Stimulated activated CD8-positive, alpha-beta memory T cell treated with anti-CD3 and anti-CD28 coated beads, Interleukin-4, amount 100 ng/mL, for 4 hours (primary cell): ENCODE data around the gene CUEDC1.
"Not testable (repeated sequence)": the region's sequence is repeated elsewhere in the genome, so short reads cannot be mapped to it uniquely, and the experiment has no call there.

ENCODE experiments used
- DNase-seq, 2 donors: peaks; one replicate each; pipeline ENCODE4 v3.0.0-alpha.2; 2020; ENCODE audit warnings: low read depth in 2 of 2, low spot score in 1 of 2

Gene CUEDC1

GRCh38 chr17:57940653-57941329 lies 14.4 kb downstream of the CUEDC1 start:
- no peak for DNase-seq

- DNase-seq = no peak
Measured at GRCh38 chr17:57940231-57940630, 15.0 kb downstream of the CUEDC1 start.

GRCh38 chr17:57939797-57940196 lies 15.4 kb downstream of the CUEDC1 start:
- no peak for DNase-seq

GRCh38 chr17:57938061-57938502 lies 17.1 kb downstream of the CUEDC1 start:
- no peak for DNase-seq

GRCh38 chr17:57937492-57937891 lies 17.7 kb downstream of the CUEDC1 start:
- no peak for DNase-seq

GRCh38 chr17:57935833-57936807 lies 19.1 kb downstream of the CUEDC1 start:
- no peak for DNase-seq

GRCh38 chr17:57931488-57932137 lies 23.6 kb downstream of the CUEDC1 start:
- DNase-seq = no peak

- no peak for DNase-seq
Measured at GRCh38 chr17:57930239-57930638, 25.0 kb downstream of the CUEDC1 start.

- no peak for DNase-seq
Measured at GRCh38 chr17:57929386-57929785, 25.8 kb downstream of the CUEDC1 start.

- no peak for DNase-seq
Measured at GRCh38 chr17:57928928-57929327, 26.3 kb downstream of the CUEDC1 start.

- no peak for DNase-seq
Measured at GRCh38 chr17:57927048-57927723, 28.0 kb downstream of the CUEDC1 start.

GRCh38 chr17:57926723-57927047 lies 28.5 kb downstream of the CUEDC1 start:
- DNase-seq = no peak

- no peak for DNase-seq
Measured at GRCh38 chr17:57925361-57925990, 29.7 kb downstream of the CUEDC1 start.

GRCh38 chr17:57924677-57925076 lies 30.5 kb downstream of the CUEDC1 start:
- DNase-seq = no peak

GRCh38 chr17:57923182-57923872 lies 31.9 kb downstream of the CUEDC1 start:
- DNase-seq = no peak

GRCh38 chr17:57922745-57923144 lies 32.5 kb downstream of the CUEDC1 start:
- not testable (repeated sequence) for DNase-seq

GRCh38 chr17:57920916-57921703 lies 34.1 kb downstream of the CUEDC1 start:
- no peak for DNase-seq

GRCh38 chr17:57919918-57920317 lies 35.3 kb downstream of the CUEDC1 start:
- no peak for DNase-seq
